H1 (cell line): ENCODE data around the gene GAP43. TPM values are rescaled to one million over a fixed set of nuclear protein-coding genes. Genes with fewer than 3 reads are reported as not detected.

Experiments
- CHD1 ChIP-seq: IDR thresholded peaks from 2 replicates; pipeline ENCODE4 v1.6.1; 2012; ENCODE audit warnings: low read depth, low read length, improper control_type of control experiment
- CTBP2 ChIP-seq: IDR thresholded peaks from 2 replicates; pipeline ENCODE4 v1.7.0; 2011; ENCODE audit warnings: borderline replicate concordance, mild to moderate bottlenecking, moderate library complexity, mixed read lengths, low read length; ENCODE audit not compliant: insufficient read depth, insufficient read length
- JUN ChIP-seq: IDR thresholded peaks from 2 replicates; pipeline ENCODE4 v1.6.1; 2011; ENCODE audit warnings: low read depth, mild to moderate bottlenecking, improper control_type of control experiment, low read length
- SIX5 ChIP-seq: IDR thresholded peaks from 2 replicates; pipeline ENCODE4 v1.6.1; 2011; ENCODE audit warnings: mild to moderate bottlenecking, low read depth, low read length
- TAF7 ChIP-seq: optimal IDR thresholded peaks from 2 replicates; pipeline ENCODE3; 2011; ENCODE audit warnings: low read depth, mild to moderate bottlenecking, inconsistent platforms, low read length, moderate library complexity, borderline replicate concordance
- polyA plus RNA-seq, 7 experiments: library from polyadenylated mRNA; depleted of rRNA in 3 of 7; stranded (reverse) in 5 of 7; unstranded in 2 of 7; fragments of >200 nt in 5 of 7; fragments of 200-250 nt in 2 of 7; gene quantifications; 1 replicate in 5 of 7; 2 replicates in 1 of 7; 4 replicates in 1 of 7; pipeline versions ENCODE4 v1.2.1 to v1.2.3, GENCODE V29; 2011 to 2013; ENCODE audit warnings: missing spikeins in 2 of 7, mixed read lengths in 2 of 7
- total RNA-seq: library from RNA; stranded (reverse); fragmentation: NEBNext Ultra II Directional; extraction: Animal tissue kit (Norgen Biotek cat#: 25700); gene quantifications from 2 replicates; pipeline ENCODE4 v1.2.1, GENCODE V29; 2021

Gene GAP43
- total and polyA plus RNA-seq, 2 of the 8 experiments (the other 6 are each of a cell fraction or from before 2014, with no cell fraction given), result 11.2 to 21.9 TPM

DNA sequence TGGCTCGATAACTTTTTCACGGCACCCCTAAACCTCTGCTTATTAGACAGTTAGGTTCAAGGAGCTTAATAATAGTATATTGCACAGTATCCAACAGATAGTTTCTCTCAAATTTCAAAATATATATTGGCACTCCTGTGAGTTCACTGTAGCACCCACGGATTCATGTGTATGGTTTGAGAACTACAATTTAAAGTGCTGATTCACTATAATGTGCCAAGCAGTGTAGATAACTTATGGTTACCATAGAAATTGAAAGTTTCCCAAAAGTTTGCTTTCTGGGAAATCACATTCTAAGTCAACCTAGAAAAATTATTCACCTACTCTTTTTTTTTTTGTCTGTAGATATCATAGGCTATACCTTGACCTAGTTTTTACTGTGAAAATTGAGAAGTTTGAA is 86.6 kb downstream of the GAP43 start (continued):
- TF ChIP-seq CTBP2 (no peak), SIX5 (no peak), TAF7 (no peak), JUN (no peak), CHD1 (no peak)
